ENCODE data around the gene PIP4K2A. TPM values are rescaled to one million over a fixed set of nuclear protein-coding genes. Genes with fewer than 3 reads are reported as not detected.

PIP4K2A gene
- total and polyA plus RNA-seq, 2 of the 8 experiments (the other 6 are each of a cell fraction or from before 2014, with no cell fraction given), result 19.0 to 60.9 TPM

DNA sequence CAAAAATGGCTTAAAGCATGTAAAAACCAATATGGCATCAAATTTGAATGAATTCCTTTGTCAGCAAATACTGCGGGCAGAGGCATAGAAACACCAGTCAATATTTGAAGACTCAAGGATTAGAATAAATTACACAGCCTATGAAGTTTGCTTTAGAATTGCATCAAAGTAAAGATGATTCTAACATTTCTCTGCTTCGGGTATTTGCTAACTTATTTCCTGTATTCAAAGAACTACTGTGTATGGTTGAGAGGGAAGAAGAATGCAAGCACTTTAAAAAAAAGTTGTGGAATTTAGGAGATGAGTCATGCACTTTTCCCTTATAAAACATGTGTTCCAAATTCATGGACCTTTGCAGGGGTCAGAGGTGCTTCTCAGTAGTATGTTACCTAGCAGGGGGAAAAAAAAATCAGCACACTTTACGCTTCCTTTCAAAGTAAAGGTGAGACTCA lies 90.1 kb downstream of the PIP4K2A start:
- peak; percentile 72; the same call in 1 of the 2 replicates for TF ChIP-seq JUND (IDR thresholded peaks at IDR 0.05; ENCODE audit: low read length)
- TF ChIP-seq SUZ12 (IDR thresholded peaks at IDR 0.05; ENCODE audit: low read length), result no peak
- Histone ChIP-seq H3K56ac (replicated peaks; ENCODE audit: insufficient read length, low read depth, low read length) (no peak overlapping the region), H3K27ac (ENCODE audit: low read depth, low read length) (no peak overlapping the region), H3K9me3 (ENCODE audit: insufficient read depth in 2 of 2, low read depth in 1 of 2, low read length in 1 of 2) (no peaks in the 10 kb centered on the region), H2BK120ac (replicated peaks; ENCODE audit: low read depth, low read length) (no peak overlapping the region), H2AK5ac (ENCODE audit: low read depth, low read length) (no peak overlapping the region), H4K5ac (ENCODE audit: insufficient read length, low read depth, low read length) (no peak overlapping the region), H3K14ac (ENCODE audit: insufficient read length) (no peak overlapping the region), H2BK5ac (ENCODE audit: low read depth, low read length) (no peak overlapping the region), H4K91ac (replicated peaks; ENCODE audit: insufficient read length, low read length) (no peak overlapping the region), H2BK12ac (ENCODE audit: low read depth, low read length) (no peak overlapping the region), H3K79me1 (ENCODE audit: low read depth, low read length) (peaks cover 9% of the 10 kb centered on the region), H4K8ac (ENCODE audit: extremely low read depth, insufficient read depth, low read length) (no peak overlapping the region), H2BK20ac (ENCODE audit: low read length) (no peak overlapping the region), H3K23ac (ENCODE audit: insufficient read length) (no peak overlapping the region), H3K36me3 (ENCODE audit: control insufficient read depth in 2 of 4, insufficient read depth in 4 of 4, low read length in 3 of 4) (no peaks in the 10 kb centered on the region), H3K27me3 (replicated peaks in 1 of 4; ENCODE audit: control insufficient read depth in 3 of 4, extremely low read depth in 1 of 4, insufficient read depth in 3 of 4, low read length in 3 of 4) (no peaks in the 10 kb centered on the region), H3K79me2 (ENCODE audit: control insufficient read depth in 1 of 2, insufficient read depth in 2 of 2, low read length in 2 of 2) (peaks cover 0 to 99% of the 10 kb centered on the region in 2 experiments; a peak in 3 of 4 replicates), H3K23me2 (ENCODE audit: low read depth, low read length) (no peaks in the 10 kb centered on the region), H3K9ac (replicated peaks in 1 of 4; ENCODE audit: extremely low read depth in 1 of 4, low read depth in 3 of 4, low read length in 3 of 4) (no peak overlapping the region), H4K20me1 (replicated peaks in 1 of 2; ENCODE audit: control insufficient read depth in 1 of 2, insufficient read depth in 2 of 2, low read length in 2 of 2) (no peaks in the 10 kb centered on the region), H3K4me2 (ENCODE audit: insufficient read depth in 1 of 2, low read depth in 2 of 2, low read length in 2 of 2) (no peak overlapping the region), H3K18ac (ENCODE audit: extremely low read depth, low read length) (no peak overlapping the region), H3K4me3 (ENCODE audit: extremely low read depth in 1 of 4, insufficient read depth in 2 of 4, low read depth in 3 of 4, low read length in 4 of 4) (no peak overlapping the region), H3K4me1 (replicated peaks in 1 of 4; ENCODE audit: control insufficient read depth in 3 of 4, insufficient read depth in 4 of 4, low read length in 3 of 4) (peaks cover 7 to 21% (median 15%) of the 10 kb centered on the region in 4 experiments), H2AFZ (ENCODE audit: low read length) (no peak overlapping the region), H2BK15ac (ENCODE audit: low read length) (no peak overlapping the region), H3K4ac (replicated peaks; ENCODE audit: insufficient read length, low read depth, low read length) (no peak overlapping the region)
- 72% methylated on average over 3 of the region's 3 CpGs; no CpG with 5 or more reads in 1 of the 2 experiments for WGBS, 2 experiments (ENCODE audit: extremely low coverage in 1 of 2, insufficient coverage in 1 of 2, insufficient read length in 1 of 2, insufficient replicate concordance in 2 of 2, low coverage in 1 of 2, low lambda C conversion rate in 2 of 2, missing lambda C conversion rate in 1 of 2)
- DNase-seq (ENCODE audit: low read depth in 1 of 2, low spot score in 2 of 2), result no peak
- POLR2A ChIA-PET (ENCODE audit: partially characterized antibody), result interaction anchor here (1.3 kb wide), 1 partner anchor 16 kb away, joined by 3 read pairs; no protein-coding TSS in a partner anchor
- FAIRE-seq, result peak; percentile 7
- CTCF ChIA-PET (ENCODE audit: partially characterized antibody), result interaction anchor here (1.3 kb wide), 1 partner anchor 9 kb away, joined by 3 read pairs; no protein-coding TSS in a partner anchor

Data from H1 (cell line).